ENCODE measurements around the gene IFIH1.
A peak's percentile ranks its signal among the peaks of the same experiment; 100 is the strongest.

The IFIH1 gene

GRCh38 chr2:162257425-162257824 lies 61.1 kb downstream of the IFIH1 start:
- DNase-seq (ENCODE audit: low read depth in 2 of 2) = no peak

- DNase-seq (ENCODE audit: low read depth in 2 of 2) = peak; percentile 57 to 63
Observed at GRCh38 chr2:162256591-162256991, 61.9 kb downstream of the IFIH1 start.

- DNase-seq (ENCODE audit: low read depth in 2 of 2) = no peak
Observed at GRCh38 chr2:162254236-162254871, 64.1 kb downstream of the IFIH1 start.

GRCh38 chr2:162253435-162253834 lies 65.0 kb downstream of the IFIH1 start:
- DNase-seq (ENCODE audit: low read depth in 2 of 2) = no peak

- no peak for DNase-seq (ENCODE audit: low read depth in 2 of 2)
Observed at GRCh38 chr2:162252153-162252552, 66.3 kb downstream of the IFIH1 start.

GRCh38 chr2:162245781-162246180 lies 72.7 kb downstream of the IFIH1 start:
- DNase-seq (ENCODE audit: low read depth in 2 of 2) = peak in 1 of 2 experiments; percentile 57

GRCh38 chr2:162245061-162245460 lies 73.4 kb downstream of the IFIH1 start:
- DNase-seq (ENCODE audit: low read depth in 2 of 2) = no peak

- peak; percentile 76 to 78 for DNase-seq (ENCODE audit: low read depth in 2 of 2)
Observed at GRCh38 chr2:162244541-162245031, 73.9 kb downstream of the IFIH1 start.

GRCh38 chr2:162243715-162244114 lies 74.8 kb downstream of the IFIH1 start:
- DNase-seq (ENCODE audit: low read depth in 2 of 2) = no peak

- peak; percentile 94 for DNase-seq (ENCODE audit: low read depth in 2 of 2)
Observed at GRCh38 chr2:162243294-162243693, 75.2 kb downstream of the IFIH1 start, which contains the start of gene FAP. Gene FAP (minus strand): TSS chr2:162243445. CDS start chr2:162243327, 118 bp downstream.

- DNase-seq (ENCODE audit: low read depth in 2 of 2) = peak; percentile 86 to 87
Observed at GRCh38 chr2:162242586-162243280, 75.8 kb downstream of the IFIH1 start.

GRCh38 chr2:162241571-162241970 lies 76.9 kb downstream of the IFIH1 start:
- DNase-seq (ENCODE audit: low read depth in 2 of 2) = no peak

GRCh38 chr2:162234620-162235462 lies 83.6 kb downstream of the IFIH1 start:
- no peak for DNase-seq (ENCODE audit: low read depth in 2 of 2)

GRCh38 chr2:162233197-162233596 lies 85.3 kb downstream of the IFIH1 start:
- DNase-seq (ENCODE audit: low read depth in 2 of 2) = peak; percentile 62 to 71

GRCh38 chr2:162232671-162233070 lies 85.8 kb downstream of the IFIH1 start:
- no peak for DNase-seq (ENCODE audit: low read depth in 2 of 2)

- no peak for DNase-seq (ENCODE audit: low read depth in 2 of 2)
Observed at GRCh38 chr2:162232027-162232426, 86.5 kb downstream of the IFIH1 start.

- DNase-seq (ENCODE audit: low read depth in 2 of 2) = no peak
Observed at GRCh38 chr2:162230761-162231160, 87.7 kb downstream of the IFIH1 start.

- DNase-seq (ENCODE audit: low read depth in 2 of 2) = no peak
Observed at GRCh38 chr2:162226836-162227235, 91.6 kb downstream of the IFIH1 start.

- DNase-seq (ENCODE audit: low read depth in 2 of 2) = no peak
Observed at GRCh38 chr2:162221064-162221463, 97.4 kb downstream of the IFIH1 start.

- DNase-seq (ENCODE audit: low read depth in 2 of 2) = no peak
Observed at GRCh38 chr2:162220368-162220767, 98.1 kb downstream of the IFIH1 start.

- no peak for DNase-seq (ENCODE audit: low read depth in 2 of 2)
Observed at GRCh38 chr2:162219426-162219825, 99.1 kb downstream of the IFIH1 start.

- peak in 1 of 2 experiments; percentile 45 for DNase-seq (ENCODE audit: low read depth in 2 of 2)
Observed at GRCh38 chr2:162217598-162217997, 100.9 kb downstream of the IFIH1 start.
